Stimulated activated CD8-positive, alpha-beta memory T cell treated with anti-CD3 and anti-CD28 coated beads, Interleukin-12 subunit alpha, Interleukin-12 subunit beta, amount 100 ng/mL, for 1 hour (primary cell): Measurements from ENCODE around the gene CCDC83.
"Not testable (repeated sequence)": the region's sequence is repeated elsewhere in the genome, so short reads cannot be mapped to it uniquely, and the experiment has no call there.

ENCODE experiments used
- DNase-seq: peaks from one replicate; pipeline ENCODE4 v3.0.0-alpha.2; 2020; ENCODE audit warnings: low read depth

CCDC83 gene

GRCh38 chr11:85945296-85945695 is 90.1 kb downstream of the CCDC83 start:
- DNase-seq = no peak

- no peak for DNase-seq
These were observed 90.6 kb downstream of the CCDC83 start for GRCh38 chr11:85945788-85946187.

- DNase-seq = no peak
These were observed 91.0 kb downstream of the CCDC83 start for GRCh38 chr11:85946221-85946620.

GRCh38 chr11:85947431-85948272 is 92.5 kb downstream of the CCDC83 start:
- no peak for DNase-seq

- no peak for DNase-seq
These were observed 93.7 kb downstream of the CCDC83 start for GRCh38 chr11:85948884-85949283.

GRCh38 chr11:85949798-85950197 is 94.6 kb downstream of the CCDC83 start:
- DNase-seq = no peak

- DNase-seq = no peak
These were observed 95.3 kb downstream of the CCDC83 start for GRCh38 chr11:85950317-85951048.

GRCh38 chr11:85951049-85951405 is 95.8 kb downstream of the CCDC83 start:
- DNase-seq = no peak

GRCh38 chr11:85951428-85952107 is 96.4 kb downstream of the CCDC83 start:
- DNase-seq = no peak

- not testable (repeated sequence) for DNase-seq
These were observed 96.9 kb downstream of the CCDC83 start for GRCh38 chr11:85952108-85952485.

- no peak for DNase-seq
These were observed 98.4 kb downstream of the CCDC83 start for GRCh38 chr11:85953491-85954143.

GRCh38 chr11:85955531-85955930 is 100.3 kb downstream of the CCDC83 start:
- no peak for DNase-seq

- no peak for DNase-seq
These were observed 105.5 kb downstream of the CCDC83 start for GRCh38 chr11:85960678-85961077.

GRCh38 chr11:85961130-85961529 is 105.9 kb downstream of the CCDC83 start:
- DNase-seq = no peak

- no peak for DNase-seq
These were observed 106.8 kb downstream of the CCDC83 start for GRCh38 chr11:85961930-85962363.

- DNase-seq = no peak
These were observed 110.0 kb downstream of the CCDC83 start for GRCh38 chr11:85965202-85965601.

- DNase-seq = no peak
These were observed 112.3 kb downstream of the CCDC83 start for GRCh38 chr11:85967457-85967856.
